ENCODE data around the gene BAZ2B. TPM values are rescaled to one million over a fixed set of nuclear protein-coding genes. Genes with fewer than 3 reads are reported as not detected.

The BAZ2B gene
- total RNA-seq, 2 experiments from 2014 or later = 3.7 to 11.8 TPM

DNA sequence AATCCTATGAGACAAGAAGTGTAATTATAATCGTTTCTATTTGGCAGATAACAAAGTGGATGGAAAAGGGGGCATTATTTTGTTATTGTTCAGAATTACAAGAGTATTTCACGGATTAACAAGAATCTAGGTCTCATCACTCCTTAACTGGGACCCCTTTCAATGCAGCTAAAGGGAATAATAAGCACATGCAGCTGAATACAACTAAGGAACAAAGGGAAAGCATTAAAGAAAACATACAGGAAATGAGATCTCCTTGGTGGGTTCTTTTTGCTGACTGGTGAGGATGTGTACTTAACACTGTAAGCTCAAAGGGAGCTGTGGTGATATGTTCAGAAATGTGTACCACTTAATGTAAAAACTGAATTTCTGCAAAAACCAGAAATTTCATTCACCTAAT, 189.3 kb downstream of the BAZ2B start:
- Histone ChIP-seq H2AFZ (ENCODE audit: low read length) (no peak overlapping the region), H3K4me1 (ENCODE audit: insufficient read depth, low read length, poor library complexity, severe bottlenecking) (no peaks in the 10 kb centered on the region), H4K20me1 (ENCODE audit: insufficient read depth, low read length) (no peaks in the 10 kb centered on the region), H3K4me2 (ENCODE audit: low read length) (no peak overlapping the region), H3K79me2 (ENCODE audit: insufficient read depth, low read depth, low read length) (no peaks in the 10 kb centered on the region), H3K27ac (ENCODE audit: low read depth, low read length, poor library complexity, severe bottlenecking) (no peak overlapping the region), H3K9me2 (ENCODE audit: insufficient read depth, low read length) (no peaks in the 10 kb centered on the region), H3K9me3 (ENCODE audit: low read length) (no peaks in the 10 kb centered on the region), H3K4me3 (ENCODE audit: low read depth, low read length, poor library complexity, severe bottlenecking) (no peak overlapping the region), H3K36me3 (ENCODE audit: insufficient read depth, low read length) (no peaks in the 10 kb centered on the region)
- no peak for TF ChIP-seq EZH2phosphoT487 (IDR thresholded peaks at IDR 0.05; ENCODE audit: borderline replicate concordance, low read depth, low read length)
- ChIA-PET POLR2A (interaction anchor here (1.4 to 2.8 kb wide), 4 partner anchors 9 to 131 kb away, joined by 3 to 10 read pairs (median 6); no protein-coding TSS in a partner anchor), CTCF (ENCODE audit: unreplicated experiment) (no interaction called here)
- DNase-seq (ENCODE audit: low spot score) = no peak
- intact Hi-C loops (cut with micrococcal nuclease; ENCODE audit: unreplicated experiment) = no loop called here
- BruUV-seq (replicated peaks) = no TSS peak

DNA sequence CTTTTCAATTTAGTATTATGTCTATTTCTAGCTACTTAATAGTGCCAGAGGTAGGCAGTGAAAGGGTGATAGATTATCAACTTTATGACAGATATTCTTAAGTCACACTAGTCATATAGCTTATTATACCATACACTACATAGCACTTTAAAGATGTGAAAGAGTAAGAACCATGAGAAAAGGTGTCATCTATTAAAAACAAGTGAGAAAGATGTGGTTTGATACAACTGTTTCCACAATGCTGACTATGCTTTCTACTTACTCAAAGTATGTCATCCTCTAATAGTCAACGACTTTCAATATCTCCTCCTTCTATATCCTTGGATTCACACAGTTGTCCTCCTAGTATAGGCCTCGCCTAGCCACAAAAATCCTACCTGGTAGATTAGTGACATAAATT, 196.9 kb downstream of the BAZ2B start:
- no peak overlapping the region for H3K27ac ChIP-seq (ENCODE audit: low read depth, low read length, poor library complexity, severe bottlenecking)
- intact Hi-C loops (cut with micrococcal nuclease; ENCODE audit: unreplicated experiment) = no loop called here
- BruUV-seq (replicated peaks) = no TSS peak
- no peaks in the 10 kb centered on the region for H4K20me1 ChIP-seq (ENCODE audit: insufficient read depth, low read length)
- H3K9me3 ChIP-seq (ENCODE audit: low read length) = no peaks in the 10 kb centered on the region
- H3K4me3 ChIP-seq (ENCODE audit: low read depth, low read length, poor library complexity, severe bottlenecking) = no peak overlapping the region
- no peaks in the 10 kb centered on the region for H3K36me3 ChIP-seq (ENCODE audit: insufficient read depth, low read length)
- H3K4me2 ChIP-seq (ENCODE audit: low read length) = no peak overlapping the region
- DNase-seq (ENCODE audit: low spot score) = no peak
- ChIA-PET POLR2A (interaction anchor here (1.0 to 2.6 kb wide), 2 partner anchors 8 to 27 kb away, joined by 3 to 10 read pairs; no protein-coding TSS in a partner anchor), CTCF (ENCODE audit: unreplicated experiment) (no interaction called here)
- H3K79me2 ChIP-seq (ENCODE audit: insufficient read depth, low read depth, low read length) = no peaks in the 10 kb centered on the region
- H3K9me2 ChIP-seq (ENCODE audit: insufficient read depth, low read length) = no peaks in the 10 kb centered on the region
- no peak overlapping the region for H2AFZ ChIP-seq (ENCODE audit: low read length)
- no peaks in the 10 kb centered on the region for H3K4me1 ChIP-seq (ENCODE audit: insufficient read depth, low read length, poor library complexity, severe bottlenecking)
- no peak for TF ChIP-seq EZH2phosphoT487 (IDR thresholded peaks at IDR 0.05; ENCODE audit: borderline replicate concordance, low read depth, low read length)
- TF ChIP-seq, protein P1, sequence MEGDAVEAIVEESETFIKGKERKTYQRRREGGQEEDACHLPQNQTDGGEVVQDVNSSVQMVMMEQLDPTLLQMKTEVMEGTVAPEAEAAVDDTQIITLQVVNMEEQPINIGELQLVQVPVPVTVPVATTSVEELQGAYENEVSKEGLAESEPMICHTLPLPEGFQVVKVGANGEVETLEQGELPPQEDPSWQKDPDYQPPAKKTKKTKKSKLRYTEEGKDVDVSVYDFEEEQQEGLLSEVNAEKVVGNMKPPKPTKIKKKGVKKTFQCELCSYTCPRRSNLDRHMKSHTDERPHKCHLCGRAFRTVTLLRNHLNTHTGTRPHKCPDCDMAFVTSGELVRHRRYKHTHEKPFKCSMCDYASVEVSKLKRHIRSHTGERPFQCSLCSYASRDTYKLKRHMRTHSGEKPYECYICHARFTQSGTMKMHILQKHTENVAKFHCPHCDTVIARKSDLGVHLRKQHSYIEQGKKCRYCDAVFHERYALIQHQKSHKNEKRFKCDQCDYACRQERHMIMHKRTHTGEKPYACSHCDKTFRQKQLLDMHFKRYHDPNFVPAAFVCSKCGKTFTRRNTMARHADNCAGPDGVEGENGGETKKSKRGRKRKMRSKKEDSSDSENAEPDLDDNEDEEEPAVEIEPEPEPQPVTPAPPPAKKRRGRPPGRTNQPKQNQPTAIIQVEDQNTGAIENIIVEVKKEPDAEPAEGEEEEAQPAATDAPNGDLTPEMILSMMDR (conservative IDR thresholded peaks at IDR 0.05; ENCODE audit: low read length) = no peak

DNA sequence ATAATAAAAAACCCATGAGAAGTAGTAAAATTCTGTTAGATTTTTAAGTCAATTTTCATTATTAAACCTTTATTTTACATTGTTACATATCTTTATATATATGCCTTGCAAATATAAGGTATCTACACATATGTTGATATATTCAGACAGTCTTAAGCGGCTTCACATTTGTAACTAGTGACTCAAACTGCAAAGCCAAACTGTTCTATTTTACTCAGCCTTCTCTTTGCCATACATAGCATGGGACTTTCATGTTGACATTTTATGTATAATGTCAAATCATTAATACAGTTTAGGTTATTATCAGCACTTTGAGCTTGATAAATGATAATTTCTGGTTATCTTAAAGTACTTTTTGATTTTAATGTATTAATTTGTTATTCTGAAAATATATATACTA, 204.9 kb downstream of the BAZ2B start:
- H3K4me2 ChIP-seq (ENCODE audit: low read length) = no peak overlapping the region
- no peak overlapping the region for H3K27ac ChIP-seq (ENCODE audit: low read depth, low read length, poor library complexity, severe bottlenecking)
- H3K9me2 ChIP-seq (ENCODE audit: insufficient read depth, low read length) = no peaks in the 10 kb centered on the region
- H3K36me3 ChIP-seq (ENCODE audit: insufficient read depth, low read length) = no peaks in the 10 kb centered on the region
- no peak overlapping the region for H3K4me3 ChIP-seq (ENCODE audit: low read depth, low read length, poor library complexity, severe bottlenecking)
- no peak overlapping the region for H2AFZ ChIP-seq (ENCODE audit: low read length)
- no peaks in the 10 kb centered on the region for H3K9me3 ChIP-seq (ENCODE audit: low read length)
- no peak for DNase-seq (ENCODE audit: low spot score)
- H4K20me1 ChIP-seq (ENCODE audit: insufficient read depth, low read length) = no peaks in the 10 kb centered on the region
- no peaks in the 10 kb centered on the region for H3K79me2 ChIP-seq (ENCODE audit: insufficient read depth, low read depth, low read length)
- ChIA-PET POLR2A (interaction anchor here (0.7 to 2.4 kb wide), 4 partner anchors 11 to 1525 kb away, joined by 3 to 5 read pairs (median 4); no protein-coding TSS in a partner anchor), CTCF (ENCODE audit: unreplicated experiment) (no interaction called here)
- no TSS peak for BruUV-seq (replicated peaks)
- TF ChIP-seq, protein P1 (conservative IDR thresholded peaks at IDR 0.05; ENCODE audit: low read length) = no peak
- no peak for TF ChIP-seq EZH2phosphoT487 (IDR thresholded peaks at IDR 0.05; ENCODE audit: borderline replicate concordance, low read depth, low read length)
- intact Hi-C loops (cut with micrococcal nuclease; ENCODE audit: unreplicated experiment) = no loop called here
- no peaks in the 10 kb centered on the region for H3K4me1 ChIP-seq (ENCODE audit: insufficient read depth, low read length, poor library complexity, severe bottlenecking)
